GM12874 (cell line): ENCODE measurements around the gene UNC5CL.

Source experiments
- CTCF ChIP-seq: IDR thresholded peaks from 2 replicates; pipeline ENCODE4 v1.5.1; 2011; ENCODE audit warnings: low read depth, mild to moderate bottlenecking, control low read depth, low read length, moderate library complexity; ENCODE audit not compliant: insufficient read depth

Gene UNC5CL

GRCh38 chr6:41051873-41052272 is 12.9 kb upstream of the UNC5CL start:
- TF ChIP-seq CTCF = no peak

- no peak for TF ChIP-seq CTCF
Observed at GRCh38 chr6:41050536-41050935, 11.5 kb upstream of the UNC5CL start.

- no peak for TF ChIP-seq CTCF
Observed at GRCh38 chr6:41049955-41050354, 10.9 kb upstream of the UNC5CL start.

GRCh38 chr6:41049521-41049920 is 10.5 kb upstream of the UNC5CL start:
- TF ChIP-seq CTCF = no peak

- no peak for TF ChIP-seq CTCF
Observed at GRCh38 chr6:41047745-41048732, 9.0 kb upstream of the UNC5CL start.

GRCh38 chr6:41047306-41047705 is 8.3 kb upstream of the UNC5CL start:
- no peak for TF ChIP-seq CTCF

GRCh38 chr6:41046084-41046483 is 7.1 kb upstream of the UNC5CL start:
- no peak for TF ChIP-seq CTCF
